Kidney epithelial cell (primary cell): ENCODE measurements around the gene CCDC179. TPM values are rescaled to one million over a fixed set of nuclear protein-coding genes. Genes with fewer than 3 reads are reported as not detected.

Experiments used
- DNase-seq: peaks from one replicate; pipeline ENCODE4 v3.0.0-alpha.2; 2010; ENCODE audit warnings: low read depth
- H3K27me3 ChIP-seq: 2 replicates; pipeline ENCODE4 v1.6.0; 2011; ENCODE audit warnings: low read length; ENCODE audit not compliant: control insufficient read depth, insufficient read depth
- H3K36me3 ChIP-seq: 2 replicates; pipeline ENCODE4 v1.5.1; 2011; ENCODE audit warnings: low read length; ENCODE audit not compliant: control insufficient read depth, insufficient read depth
- H3K4me3 ChIP-seq: 2 replicates; pipeline ENCODE4 v1.5.1; 2011; ENCODE audit warnings: low read depth, mild to moderate bottlenecking, control low read depth, low read length
- CTCF ChIP-seq: IDR thresholded peaks from 2 replicates; pipeline ENCODE4 v1.5.1; 2011; ENCODE audit warnings: mild to moderate bottlenecking, moderate library complexity, low read length, control low read depth, inconsistent platforms; ENCODE audit not compliant: insufficient read depth, poor library complexity, severe bottlenecking
- total RNA-seq: library from RNA; depleted of rRNA; stranded (reverse); fragments of >200 nt; gene quantifications from 2 replicates; pipeline ENCODE4 v1.2.3, GENCODE V29; 2015

CCDC179 gene
- not detected in 2 replicates for total RNA-seq

GRCh38 chr11:22860241-22860640 lies at the start of gene CCDC179:
Gene CCDC179, minus strand, starts transcription at chr11:22860474. Its CDS starts 53 bp downstream, at chr11:22860421.
- DNase-seq = no peak
- no peak for TF ChIP-seq CTCF
- no peaks in the 10 kb centered on the region for H3K36me3 ChIP-seq
- no peak within 1 kb of the TSS for H3K4me3 ChIP-seq
- no peaks in the 10 kb centered on the region for H3K27me3 ChIP-seq

- TF ChIP-seq CTCF = no peak
- Histone ChIP-seq H3K27me3 (no peaks in the 10 kb centered on the region), H3K4me3 (no peak overlapping the region)
Observed at GRCh38 chr11:22903782-22904181, 43.5 kb upstream of the CCDC179 start.

GRCh38 chr11:22901603-22902002 lies 41.3 kb upstream of the CCDC179 start:
- TF ChIP-seq CTCF = no peak
- DNase-seq = no peak
- no peak overlapping the region for H3K4me3 ChIP-seq
- no peaks in the 10 kb centered on the region for H3K36me3 ChIP-seq
- H3K27me3 ChIP-seq = no peaks in the 10 kb centered on the region

More at GRCh38 chr11:22903782-22904181, 43.5 kb upstream of the CCDC179 start:
- no peaks in the 10 kb centered on the region for H3K36me3 ChIP-seq
- no peak for DNase-seq

GRCh38 chr11:22900764-22901486 lies 40.7 kb upstream of the CCDC179 start:
- TF ChIP-seq CTCF = no peak
- H3K27me3 ChIP-seq = no peaks in the 10 kb centered on the region
- H3K36me3 ChIP-seq = no peaks in the 10 kb centered on the region
- H3K4me3 ChIP-seq = no peak overlapping the region
- DNase-seq = no peak

- Histone ChIP-seq H3K27me3 (no peaks in the 10 kb centered on the region), H3K36me3 (no peaks in the 10 kb centered on the region), H3K4me3 (no peak overlapping the region)
- DNase-seq = no peak
- no peak for TF ChIP-seq CTCF
Observed at GRCh38 chr11:22898036-22898435, 37.8 kb upstream of the CCDC179 start.

GRCh38 chr11:22890227-22890626 lies 30.0 kb upstream of the CCDC179 start:
- no peak for TF ChIP-seq CTCF
- no peak for DNase-seq
- no peak overlapping the region for H3K4me3 ChIP-seq
- H3K27me3 ChIP-seq = no peaks in the 10 kb centered on the region
- H3K36me3 ChIP-seq = no peaks in the 10 kb centered on the region
